HG03457 (cell line): ENCODE data around the gene SBNO2.

Experiments
- ATAC-seq: cut with Tn5 transposase; IDR thresholded peaks from one replicate; pipeline ENCODE4 v1.9.1; 2021; ENCODE audit warnings: moderate number of reproducible peaks; ENCODE audit not compliant: unreplicated experiment

SBNO2 gene

GRCh38 chr19:1169921-1170885 is 3.9 kb downstream of the SBNO2 start:
- no peak for ATAC-seq

GRCh38 chr19:1169411-1169791 is 4.7 kb downstream of the SBNO2 start:
- no peak for ATAC-seq

GRCh38 chr19:1168572-1169410 is 5.3 kb downstream of the SBNO2 start:
- ATAC-seq: no peak

GRCh38 chr19:1167687-1168571 is 6.1 kb downstream of the SBNO2 start:
- ATAC-seq: no peak

DNA sequence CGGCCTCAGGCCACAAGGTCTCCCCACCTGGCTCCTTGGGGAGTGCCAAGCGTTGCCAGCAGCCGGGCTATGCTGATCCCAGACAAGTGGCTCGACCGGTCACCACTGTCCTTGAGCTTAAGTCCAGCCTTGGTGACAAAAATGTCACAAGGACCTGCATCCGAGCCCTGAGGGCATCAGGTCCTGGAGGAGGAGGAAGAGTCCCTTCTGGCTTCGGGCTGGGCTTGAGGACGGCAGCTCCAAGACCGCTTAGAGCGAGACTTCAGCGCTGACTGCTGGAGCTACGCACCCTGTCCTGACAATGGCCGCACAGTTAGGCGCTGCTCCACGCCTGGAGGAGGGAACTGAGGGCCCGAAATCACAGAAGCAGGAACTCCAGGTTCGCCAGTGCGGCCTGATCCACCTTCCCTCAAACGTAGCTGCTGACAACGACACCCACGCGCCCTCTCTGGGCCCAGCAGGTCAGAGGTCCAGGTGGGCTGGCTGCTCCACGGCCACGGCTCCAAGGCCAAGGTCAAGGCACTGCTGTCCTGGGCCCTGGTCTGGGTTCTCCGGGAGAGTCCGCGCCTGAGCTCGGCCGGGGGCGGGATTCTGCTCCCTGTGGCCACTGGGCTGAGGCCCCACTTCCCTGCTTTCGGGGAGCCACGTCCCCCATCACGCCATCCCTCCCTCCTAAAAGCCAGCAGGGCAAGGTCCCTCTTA is 7.0 kb downstream of the SBNO2 start:
- no peak for ATAC-seq

DNA sequence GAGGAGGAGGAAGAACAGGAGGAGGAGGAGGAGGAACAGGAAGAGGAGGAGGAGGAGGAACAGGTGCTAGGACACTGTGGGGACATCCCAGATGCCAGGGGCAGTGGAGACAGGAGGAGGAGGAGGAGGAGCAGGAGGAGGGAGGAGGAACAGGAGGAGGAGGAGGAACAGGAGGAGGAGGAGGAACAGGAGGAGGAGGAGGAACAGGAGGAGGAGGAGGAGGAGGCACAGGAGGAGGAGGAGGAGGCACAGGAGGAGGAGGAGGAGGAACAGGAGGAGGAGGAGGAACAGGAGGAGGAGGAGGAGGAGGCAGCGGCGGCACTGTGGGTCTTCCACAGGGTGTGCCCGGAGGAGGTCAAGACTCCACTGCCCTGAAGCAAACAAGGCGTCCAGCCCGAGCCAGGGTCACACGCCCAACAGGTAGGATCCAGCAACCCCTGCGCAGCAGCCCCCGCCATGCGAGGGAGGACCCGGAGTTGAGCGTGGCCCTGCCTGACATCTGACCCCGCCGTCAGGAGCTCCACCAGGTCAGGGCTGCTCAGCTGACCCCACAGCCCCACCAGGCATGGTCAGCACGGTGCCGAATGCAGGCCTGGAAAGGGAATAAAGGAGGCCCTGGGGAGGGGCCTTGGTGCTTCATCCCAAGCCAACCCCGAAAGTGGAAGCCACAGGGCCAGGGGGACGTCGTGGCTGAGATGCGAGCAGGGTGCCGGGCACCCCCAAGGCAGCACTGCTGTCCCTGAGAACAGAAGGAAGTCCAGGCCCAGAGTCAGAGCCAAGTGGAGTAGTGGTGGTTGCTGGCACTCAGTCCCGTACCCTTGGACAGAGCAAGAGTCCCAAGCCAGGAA is 9.2 kb downstream of the SBNO2 start:
- no peak for ATAC-seq

GRCh38 chr19:1163934-1164683 is 10.0 kb downstream of the SBNO2 start:
- ATAC-seq: no peak

DNA sequence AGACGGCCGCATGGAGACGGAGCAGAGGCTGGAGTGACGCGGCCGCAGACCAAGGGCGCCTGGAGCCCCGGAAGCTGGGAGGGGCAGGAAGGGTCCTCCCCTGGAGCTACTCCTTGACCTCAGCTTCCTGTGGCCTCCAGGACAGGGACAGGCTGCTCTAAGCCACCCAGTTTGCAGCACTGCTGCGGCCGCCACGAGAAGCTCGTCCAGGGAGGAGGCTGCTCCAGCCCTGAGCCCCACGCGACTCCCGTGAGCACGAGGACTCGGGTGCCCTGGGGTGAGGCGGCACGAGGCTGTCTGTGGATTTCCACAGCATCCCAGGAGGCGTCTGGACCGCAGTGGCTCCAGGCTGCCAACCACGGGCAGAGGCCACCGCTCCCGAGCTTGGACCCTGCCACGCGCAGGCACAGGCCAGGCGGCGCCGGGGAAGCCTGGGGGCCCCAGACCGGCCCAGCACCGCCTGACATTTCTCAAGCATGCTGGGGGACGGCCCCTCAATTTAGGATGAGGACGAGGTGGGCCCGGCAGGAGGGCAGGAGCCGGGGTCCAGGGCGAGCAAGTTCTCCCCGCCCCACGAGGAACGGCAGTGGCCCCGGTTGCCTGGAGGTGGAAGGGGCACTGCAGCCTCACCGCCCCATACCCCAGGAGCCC is 10.7 kb downstream of the SBNO2 start:
- ATAC-seq: no peak

- ATAC-seq: no peak
Measured at GRCh38 chr19:1162404-1163282, 11.4 kb downstream of the SBNO2 start.

DNA sequence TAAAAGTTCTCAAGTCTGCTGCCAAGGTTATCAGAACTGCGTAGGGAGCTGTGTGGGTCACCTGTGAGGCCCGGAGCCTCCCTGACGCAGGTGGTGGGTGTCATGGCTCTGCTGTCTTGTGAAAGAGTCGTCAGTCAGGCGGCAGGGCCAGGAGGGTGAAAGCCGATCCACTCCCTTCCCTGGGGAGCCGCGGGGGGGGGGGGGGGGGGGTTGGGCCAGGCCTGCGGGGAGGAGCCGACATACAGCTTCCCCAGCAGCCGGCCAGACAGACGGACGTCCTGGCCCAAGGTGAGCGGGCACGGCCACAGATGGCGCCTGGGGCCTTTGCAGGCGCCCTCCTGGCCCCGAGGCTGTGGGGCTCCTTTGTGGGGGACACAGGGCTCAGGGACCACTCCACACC is 12.4 kb downstream of the SBNO2 start:
- ATAC-seq: no peak

DNA sequence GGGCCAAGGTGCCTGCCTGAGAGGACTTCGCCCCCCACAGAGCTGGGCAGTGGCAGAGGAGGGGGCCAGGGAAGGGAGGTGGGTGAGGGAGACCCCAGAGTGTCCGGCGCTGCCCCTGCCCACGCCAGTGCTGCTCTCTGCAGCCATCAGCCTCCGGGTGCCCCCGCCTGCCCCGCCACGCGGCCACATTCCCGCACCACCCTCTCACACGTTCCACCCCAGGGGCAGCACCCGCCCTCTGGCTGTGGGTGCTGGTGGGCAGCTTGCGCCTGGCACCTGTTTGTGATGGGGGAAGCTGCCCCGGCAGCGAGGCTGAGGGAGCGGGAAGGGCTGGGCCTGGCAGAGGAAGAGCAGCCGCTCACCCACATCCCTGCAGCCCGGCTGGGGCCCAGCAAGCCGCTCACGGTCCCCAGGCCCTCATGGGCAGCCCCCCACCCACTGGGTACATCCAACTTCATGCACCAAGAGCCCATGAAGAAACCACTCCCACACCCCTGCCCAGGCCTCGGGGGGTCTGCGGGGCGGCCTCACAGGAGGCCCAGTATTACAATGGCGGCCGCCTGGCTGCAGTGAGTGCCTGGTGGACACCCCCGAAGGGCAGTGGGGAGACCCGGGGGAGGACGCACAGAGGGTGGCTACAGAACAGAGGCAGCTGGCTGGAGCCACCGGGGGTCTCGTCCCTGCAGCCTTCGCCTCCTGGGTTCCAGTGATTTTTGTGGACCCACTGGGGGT is 14.0 kb downstream of the SBNO2 start:
- no peak for ATAC-seq

DNA sequence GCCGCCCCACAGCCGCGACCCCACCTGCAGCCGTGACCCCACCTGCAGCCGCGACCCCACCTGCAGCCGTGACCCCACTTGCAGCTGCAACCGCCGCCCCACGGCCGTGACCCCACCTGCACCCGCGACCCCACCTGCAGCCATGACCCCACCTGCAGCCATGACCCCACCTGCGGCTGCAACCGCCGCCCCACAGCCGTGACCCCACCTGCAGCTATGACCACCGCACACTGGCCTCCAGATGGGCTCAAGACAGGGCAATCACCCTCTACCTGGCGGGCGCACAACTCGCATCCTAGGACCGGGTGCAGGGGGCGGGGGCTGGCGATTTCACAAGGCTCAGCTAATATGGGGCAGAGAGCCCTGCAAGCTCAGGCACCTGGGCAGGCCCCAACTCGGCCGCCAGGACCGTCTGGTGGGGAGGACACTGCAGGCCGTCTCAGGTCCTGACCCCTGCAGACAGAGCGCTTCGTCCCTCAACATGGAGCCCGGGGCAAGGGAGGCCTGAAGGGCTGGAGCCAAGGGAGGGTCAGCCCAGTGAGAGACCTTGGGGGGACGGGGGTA is 15.1 kb downstream of the SBNO2 start:
- ATAC-seq: no peak

- no peak for ATAC-seq
Measured at GRCh38 chr19:1157931-1158884, 15.9 kb downstream of the SBNO2 start.

GRCh38 chr19:1156830-1157615 is 17.0 kb downstream of the SBNO2 start:
- no peak for ATAC-seq
